HCT116 (cell line): ENCODE measurements around the gene FAR1. TPM values are rescaled to one million over a fixed set of nuclear protein-coding genes. Genes with fewer than 3 reads are reported as not detected.

Experiments used
- ATAC-seq: fragments of 200-7000 bp; cut with Tn5 transposase; 2 replicates; pipeline ENCODE4 v1.9.1; 2020; ENCODE audit warnings: mild to moderate bottlenecking, moderate library complexity
- BruUV-seq: library from RNA; stranded (reverse); fragments of 400-500 nt; replicated peaks from 2 replicates; lab custom pipeline; 2021; lab: Mats Ljungman, UMichigan
- CTCF ChIA-PET: fragments of 300-600 bp; sonication (Branson Sonifier 250); formaldehyde crosslinking; loops from one replicate; lab custom pipeline; 2021; ENCODE audit warnings: antibody characterized with exemption; lab: Charles Lee
- POLR2A ChIA-PET: fragments of 300-600, 350-600 bp; sonication (Branson Sonifier 250); formaldehyde crosslinking; loops from one replicate; lab custom pipeline; 2021; ENCODE audit warnings: antibody characterized with exemption; lab: Charles Lee
- RAD21 ChIA-PET, 2 experiments: fragments of 300-600 bp; sonication (Branson Sonifier 250); formaldehyde crosslinking; loops; one replicate each; lab custom pipeline; 2023; ENCODE audit warnings: low total read pairs in 2 of 2; ENCODE audit not compliant: uncharacterized antibody in 2 of 2, unreplicated experiment in 2 of 2, low non-redundant PET in 1 of 2; lab: Charles Lee
- DNase-seq: peaks from one replicate; pipeline ENCODE4 v3.0.0-alpha.2; 2010; ENCODE audit warnings: low read depth, low spot score
- H2AFZ ChIP-seq: fragments of 200-600 bp; shearing (Covaris generic), sonication (generic); 2 replicates; pipeline ENCODE4 v1.6.1; 2017; ENCODE audit warnings: low read depth, mixed run types, mixed read lengths, antibody characterized with exemption, low read length; ENCODE audit not compliant: poor library complexity, severe bottlenecking
- H3K27ac ChIP-seq: 2 replicates; pipeline ENCODE4 v1.5.1; 2012; ENCODE audit warnings: low read depth, low read length
- H3K27me3 ChIP-seq: fragments of 200-600 bp; sonication (generic); 2 replicates; pipeline ENCODE4 v1.6.1; 2016; ENCODE audit warnings: mixed run types, low read length, mixed read lengths; ENCODE audit not compliant: insufficient read depth
- H3K36me3 ChIP-seq, 2 experiments: fragments of 200-500 bp in 1 of 2; fragments of 200-600 bp in 1 of 2; sonication (Bioruptor generic) in 1 of 2; sonication (generic) in 1 of 2; 2 replicates each; pipeline versions ENCODE4 v1.5.1 to v1.6.1; 2014 to 2016; ENCODE audit warnings: low read length in 2 of 2, inconsistent platforms in 1 of 2, mixed read lengths in 1 of 2, mixed run types in 1 of 2; ENCODE audit not compliant: insufficient read depth in 2 of 2, control insufficient read depth in 1 of 2
- H3K4me1 ChIP-seq, 2 experiments: fragments of 200-600 bp in 1 of 2; sonication (generic) in 1 of 2; 2 replicates each; pipeline versions ENCODE4 v1.5.1 to v1.6.1; 2012 to 2017; ENCODE audit warnings: low read length in 2 of 2, inconsistent platforms in 1 of 2, mild to moderate bottlenecking in 1 of 2, mixed read lengths in 1 of 2, mixed run types in 1 of 2, moderate library complexity in 1 of 2; ENCODE audit not compliant: insufficient read depth in 2 of 2, control insufficient read depth in 1 of 2
- H3K4me2 ChIP-seq: fragments of 200-600 bp; sonication (generic); 2 replicates; pipeline ENCODE4 v1.6.1; 2017; ENCODE audit warnings: mixed run types, low read length, mixed read lengths
- H3K4me3 ChIP-seq, 2 experiments: fragments of 200-600 bp in 1 of 2; sonication (generic) in 1 of 2; replicated peaks in 1 of 2; 2 replicates each; pipeline ENCODE4 v1.5.1; 2011 to 2016; ENCODE audit warnings: low read length in 2 of 2, control low read depth in 1 of 2, low read depth in 1 of 2, mild to moderate bottlenecking in 1 of 2, mixed read lengths in 1 of 2, mixed run types in 1 of 2
- H3K79me2 ChIP-seq: fragments of 200-600 bp; sonication (generic); 2 replicates; pipeline ENCODE4 v1.6.1; 2017; ENCODE audit warnings: mild to moderate bottlenecking, mixed run types, low read length, moderate library complexity, mixed read lengths; ENCODE audit not compliant: insufficient read depth
- H3K9ac ChIP-seq: fragments of 200-600 bp; sonication (generic); 2 replicates; pipeline ENCODE4 v1.6.1; 2016; ENCODE audit warnings: low read length, mixed read lengths
- H3K9me2 ChIP-seq: fragments of 200-600 bp; sonication (generic), shearing (Covaris generic); 2 replicates; pipeline ENCODE4 v1.6.1; 2017; ENCODE audit warnings: mixed run types, mild to moderate bottlenecking, moderate library complexity; ENCODE audit not compliant: insufficient read depth
- H3K9me3 ChIP-seq, 2 experiments: fragments of 200-500 bp in 1 of 2; fragments of 200-600 bp in 1 of 2; sonication (Bioruptor generic) in 1 of 2; sonication (generic) in 1 of 2; 2 replicates each; pipeline ENCODE4 v1.6.1; 2014 to 2017; ENCODE audit warnings: low read length in 2 of 2, mixed read lengths in 2 of 2, inconsistent platforms in 1 of 2, low read depth in 1 of 2, mild to moderate bottlenecking in 1 of 2, mixed run types in 1 of 2, moderate library complexity in 1 of 2; ENCODE audit not compliant: control insufficient read depth in 1 of 2, insufficient read depth in 1 of 2
- H4K20me1 ChIP-seq: fragments of 200-600 bp; sonication (generic), shearing (Covaris generic); 2 replicates; pipeline ENCODE4 v1.6.1; 2017; ENCODE audit warnings: mixed run types, mild to moderate bottlenecking, moderate library complexity; ENCODE audit not compliant: insufficient read depth
- ATF3 ChIP-seq: IDR thresholded peaks from 2 replicates; pipeline ENCODE4 v1.6.1; 2012
- CBX3 ChIP-seq: IDR thresholded peaks from 2 replicates; pipeline ENCODE4 v1.6.1; 2012; ENCODE audit warnings: low read depth
- CEBPB ChIP-seq: IDR thresholded peaks from 2 replicates; pipeline ENCODE4 v1.6.1; 2012; ENCODE audit warnings: low read depth
- CTCF ChIP-seq, 3 experiments: fragments of 200-600 bp in 1 of 3; sonication (generic) in 1 of 3; IDR thresholded peaks in 2 of 3; conservative IDR thresholded peaks in 1 of 3; 2 replicates each; pipeline ENCODE4 v1.5.1; 2012 to 2017; ENCODE audit warnings: low read depth in 2 of 3, low read length in 2 of 3, antibody characterized with exemption in 1 of 3, borderline replicate concordance in 1 of 3, control low read depth in 1 of 3, mild to moderate bottlenecking in 1 of 3, mixed read lengths in 1 of 3, mixed run types in 1 of 3, moderate library complexity in 1 of 3; ENCODE audit not compliant: insufficient read depth in 1 of 3
- EGR1 ChIP-seq: IDR thresholded peaks from 2 replicates; pipeline ENCODE4 v1.6.1; 2012; ENCODE audit warnings: low read depth
- EZH2 ChIP-seq: fragments of 200-600 bp; sonication (generic); IDR thresholded peaks from 2 replicates; pipeline ENCODE4 v1.6.1; 2017; ENCODE audit warnings: antibody characterized with exemption, mixed run types
- FOSL1 ChIP-seq: IDR thresholded peaks from 2 replicates; pipeline ENCODE4 v1.6.1; 2012; ENCODE audit warnings: low read depth
- MAX ChIP-seq: IDR thresholded peaks from 2 replicates; pipeline ENCODE4 v1.6.1; 2012
- POLR2A ChIP-seq: IDR thresholded peaks from 2 replicates; pipeline ENCODE4 v1.7.0; 2011; ENCODE audit warnings: borderline replicate concordance; ENCODE audit not compliant: insufficient read depth, insufficient read length; ENCODE audit errors: extremely low read depth
- RAD21 ChIP-seq: IDR thresholded peaks from 2 replicates; pipeline ENCODE4 v1.6.1; 2012; ENCODE audit warnings: low read depth, mild to moderate bottlenecking
- SP1 ChIP-seq: IDR thresholded peaks from 2 replicates; pipeline ENCODE4 v1.6.1; 2012; ENCODE audit warnings: low read depth
- YY1 ChIP-seq: IDR thresholded peaks from 2 replicates; pipeline ENCODE4 v1.6.1; 2011; ENCODE audit warnings: low read length, low read depth, moderate library complexity, mild to moderate bottlenecking; ENCODE audit not compliant: insufficient replicate concordance; ENCODE audit errors: extremely low read depth
- ZFX ChIP-seq: fragments of 450-650 bp; IDR thresholded peaks from 2 replicates; pipeline ENCODE4 v1.6.1; 2017
- intact Hi-C: fragments of 100-400 bp; cut with micrococcal nuclease; formaldehyde crosslinking; loops from 2 replicates; pipeline ENCODE4 v1.10.0; 2022
- total RNA-seq: library from RNA; stranded (reverse); gene quantifications from one replicate; pipeline ENCODE4 v1.2.1, GENCODE V29; 2021; ENCODE audit not compliant: unreplicated experiment

Gene FAR1
- total RNA-seq, 1 experiment from 2014 or later: 74.3 TPM

GRCh38 chr11:13698132-13698531, 29.7 kb downstream of the FAR1 start:
- no peaks in the 10 kb centered on the region for H3K4me1 ChIP-seq
- no peaks in the 10 kb centered on the region for H3K9me3 ChIP-seq
- RAD21 ChIA-PET: no interaction called here
- H4K20me1 ChIP-seq: peaks cover 11% of the 10 kb centered on the region; the same call in 1 of the 2 replicates
- H3K27ac ChIP-seq: no peak overlapping the region
- H3K79me2 ChIP-seq: peaks cover 53% of the 10 kb centered on the region
- POLR2A ChIA-PET: no interaction called here
- intact Hi-C loops: no loop called here
- ATAC-seq (no peak), DNase-seq (no peak)
- no peak overlapping the region for H3K9ac ChIP-seq
- H3K4me3 ChIP-seq: no peak overlapping the region
- peaks cover 4 to 15% of the 10 kb centered on the region in 2 experiments; a peak in 2 of 4 replicates for H3K36me3 ChIP-seq
- CTCF ChIA-PET: no interaction called here
- H3K9me2 ChIP-seq: no peaks in the 10 kb centered on the region
- BruUV-seq: no TSS peak
- H2AFZ ChIP-seq: no peak overlapping the region
- TF ChIP-seq ATF3: no peak
- no peak for TF ChIP-seq CTCF (IDR thresholded peaks at IDR 0.05 in 2 of 3, conservative IDR thresholded peaks at IDR 0.05 in 1 of 3; ENCODE audit: borderline replicate concordance in 1 of 3, insufficient read depth in 1 of 3, low read depth in 2 of 3, low read length in 2 of 3)
- TF ChIP-seq EGR1: no peak
- no peak for TF ChIP-seq YY1
- no peak for TF ChIP-seq FOSL1
- TF ChIP-seq POLR2A: no peak
- TF ChIP-seq CEBPB: no peak
- no peak for TF ChIP-seq SP1
- TF ChIP-seq RAD21: no peak
- TF ChIP-seq EZH2: no peak
- TF ChIP-seq CBX3: no peak
- no peak for TF ChIP-seq ZFX
- no peak for TF ChIP-seq MAX
- H3K4me2 ChIP-seq: no peak overlapping the region
- H3K27me3 ChIP-seq: no peaks in the 10 kb centered on the region
